ENCODE results near the gene GPN1.
A peak's percentile ranks its signal among the peaks of the same experiment; 100 is the strongest.
"Not testable (repeated sequence)": the region's sequence is repeated elsewhere in the genome, so short reads cannot be mapped to it uniquely, and the experiment has no call there.

The GPN1 gene

GRCh38 chr2:27628767-27629709 is at the start of gene GPN1, which contains the start of gene CCDC121:
Gene GPN1, plus strand, starts transcription at chr2:27629050. Its CDS starts 9 bp downstream, at chr2:27629059.
Gene CCDC121, minus strand, starts transcription at chr2:27629012. Its CDS starts 1,213 bp downstream, at chr2:27627799.
- peak; percentile 89 for DNase-seq (ENCODE audit: low read depth)

DNA sequence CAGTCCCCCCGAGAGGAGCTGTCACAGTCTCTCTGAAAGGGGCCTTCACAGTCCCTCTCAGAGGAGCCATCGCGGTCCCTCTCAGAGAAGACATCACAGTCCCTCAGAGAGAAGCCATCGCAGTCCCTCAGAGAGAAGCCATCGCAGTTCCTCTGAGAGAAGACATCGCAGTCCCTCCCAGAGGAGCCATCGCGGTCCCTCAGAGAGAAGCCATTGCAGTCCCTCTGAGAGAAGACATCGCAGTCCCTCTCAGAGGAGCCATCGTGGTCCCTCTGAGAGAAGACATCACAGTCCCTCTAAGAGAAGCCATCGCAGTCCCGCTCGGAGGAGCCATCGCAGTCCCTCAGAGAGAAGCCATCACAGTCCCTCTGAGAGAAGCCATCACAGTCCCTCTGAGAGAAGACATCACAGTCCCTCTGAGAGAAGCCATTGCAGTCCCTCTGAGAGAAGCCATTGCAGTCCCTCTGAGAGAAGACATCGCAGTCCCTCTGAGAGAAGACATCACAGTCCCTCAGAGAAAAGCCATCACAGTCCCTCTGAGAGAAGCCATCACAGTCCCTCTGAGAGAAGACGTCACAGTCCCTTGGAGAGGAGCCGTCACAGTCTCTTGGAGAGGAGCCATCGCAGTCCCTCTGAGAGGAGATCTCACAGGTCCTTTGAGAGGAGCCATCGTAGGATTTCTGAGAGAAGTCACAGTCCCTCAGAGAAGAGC is 47.3 kb upstream of the GPN1 start:
- no peak for DNase-seq (ENCODE audit: low read depth)

DNA sequence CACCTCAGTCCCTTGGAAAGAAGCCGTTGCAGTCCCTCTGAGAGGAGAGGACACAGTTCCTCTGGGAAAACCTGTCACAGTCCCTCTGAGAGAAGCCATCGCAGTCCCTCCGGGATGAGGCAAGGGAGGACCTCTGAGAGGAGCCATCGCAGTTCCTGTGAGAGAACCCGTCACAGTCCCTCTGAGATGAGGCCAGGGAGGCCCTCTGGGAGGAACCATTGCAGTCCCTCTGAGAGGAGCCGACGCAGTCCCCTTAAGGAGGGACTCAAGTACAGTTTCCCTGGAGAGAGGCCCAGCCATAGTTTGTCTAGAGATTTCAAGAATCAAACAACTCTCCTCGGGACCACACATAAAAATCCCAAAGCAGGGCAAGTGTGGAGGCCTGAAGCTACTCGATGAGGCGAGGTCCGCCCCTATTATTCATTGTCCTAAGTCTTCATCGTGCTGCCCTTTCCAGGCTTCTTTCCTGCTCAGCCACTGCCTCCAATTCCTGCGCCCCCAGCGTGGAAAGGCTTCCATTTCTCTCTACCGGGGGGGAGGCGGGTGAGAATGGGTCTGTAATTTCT is 46.6 kb upstream of the GPN1 start:
- no peak for DNase-seq (ENCODE audit: low read depth)

DNA sequence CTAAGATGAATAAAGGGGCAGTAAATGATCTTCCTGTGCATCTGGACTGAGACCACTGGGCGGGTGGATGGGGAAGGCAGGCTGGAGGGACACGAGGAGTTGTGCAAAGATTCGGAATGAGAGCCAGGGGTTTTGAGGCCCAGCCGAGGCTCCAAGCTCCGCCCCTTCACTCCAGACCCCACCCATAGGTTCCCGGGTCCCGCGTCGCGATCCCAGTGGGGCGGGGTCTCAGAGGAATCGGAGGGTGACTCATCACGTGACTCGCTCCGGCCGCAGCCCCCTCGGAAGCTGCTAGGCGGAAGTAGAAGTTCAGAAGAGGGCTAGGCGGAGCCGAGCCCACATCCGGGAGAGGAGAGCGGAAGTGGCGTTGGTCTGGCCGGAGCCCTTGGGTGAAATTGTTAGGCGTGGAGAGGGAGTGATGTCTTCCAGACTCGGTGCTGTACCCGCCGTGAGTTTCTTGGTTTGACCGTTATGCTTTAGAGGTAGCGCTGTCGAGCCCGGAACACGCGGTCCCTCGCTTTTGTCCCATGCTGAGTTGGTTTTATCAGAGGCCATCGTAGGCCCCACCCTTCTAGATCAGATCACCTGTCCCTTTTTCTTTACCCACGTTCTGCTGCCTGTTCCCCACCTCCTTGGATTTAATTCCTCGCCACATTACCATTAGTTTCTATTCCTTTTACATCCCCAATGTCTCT is 46.0 kb upstream of the GPN1 start, which contains the start of gene ZNF512:
Gene ZNF512 (plus strand): TSS at position 348 of the 695 bp plus-strand sequence. CDS start 71 bp downstream, at position 419.
- peak; percentile 59 for DNase-seq (ENCODE audit: low read depth)

DNA sequence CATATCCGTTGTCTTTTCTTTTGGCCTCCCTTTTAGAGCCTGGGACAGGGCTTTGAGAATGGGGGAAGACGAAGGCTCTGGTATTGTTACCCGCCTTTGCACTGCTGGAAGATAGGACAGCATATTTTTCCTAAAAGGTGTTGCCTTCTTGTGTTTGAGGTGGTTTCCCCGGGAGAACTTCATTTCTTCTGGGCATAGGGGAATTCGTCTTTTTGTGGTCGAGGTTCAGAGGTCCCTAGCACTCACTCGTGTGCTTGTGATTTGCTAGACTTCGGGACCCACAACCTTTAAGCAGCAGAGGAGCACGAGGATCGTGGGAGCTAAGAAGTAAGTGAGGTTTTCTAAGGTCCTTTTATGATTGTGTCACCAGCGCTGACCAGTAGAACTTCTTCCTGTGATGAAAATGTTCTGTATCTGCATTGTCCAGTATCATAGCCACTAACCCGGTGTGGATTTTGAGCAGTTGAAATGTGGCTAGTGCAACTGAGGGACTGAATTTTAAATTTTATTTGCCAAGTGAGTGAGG is 45.4 kb upstream of the GPN1 start:
- no peak for DNase-seq (ENCODE audit: low read depth)

DNA sequence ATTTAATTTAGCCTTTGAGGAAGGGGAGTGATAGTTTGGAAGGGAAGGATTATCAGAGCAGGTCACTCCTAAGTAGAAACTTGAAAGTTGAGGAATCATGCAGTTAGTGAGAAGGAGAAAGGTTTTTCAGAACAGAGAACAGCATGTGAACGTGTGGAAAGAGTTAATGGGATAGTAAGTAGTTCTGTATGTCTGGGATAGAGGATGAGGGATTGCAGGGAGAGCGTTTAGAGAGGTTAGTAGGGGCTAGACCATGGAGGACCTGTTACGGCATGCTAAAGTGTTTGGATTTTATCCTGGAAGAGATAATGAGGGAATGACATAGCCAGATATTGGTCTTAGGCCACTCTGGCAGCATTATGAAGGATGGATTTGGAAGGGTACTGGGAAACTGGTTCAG is 44.3 kb upstream of the GPN1 start:
- no peak for DNase-seq (ENCODE audit: low read depth)

DNA sequence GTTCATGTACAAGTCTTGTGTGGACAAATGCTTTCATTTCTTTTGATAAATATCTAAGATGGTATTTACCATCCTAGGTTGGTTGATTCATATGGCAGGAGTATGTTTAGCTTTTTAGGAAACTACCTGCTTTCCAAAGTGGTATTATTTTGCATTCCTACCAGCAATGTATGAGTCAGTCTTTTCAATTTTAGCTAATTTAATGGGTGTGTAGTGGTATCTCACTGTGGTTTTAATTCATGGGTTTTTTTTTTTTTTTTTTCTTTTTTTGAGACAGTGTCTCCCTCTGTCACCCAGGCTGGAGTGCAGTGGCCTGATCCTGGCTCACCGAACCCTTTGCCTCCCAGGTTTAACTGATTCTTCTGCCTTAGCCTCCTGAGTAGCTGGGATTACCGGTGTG is 41.8 kb upstream of the GPN1 start:
- no peak for DNase-seq (ENCODE audit: low read depth)

- no peak for DNase-seq (ENCODE audit: low read depth)
Measured at GRCh38 chr2:27588308-27588707, 40.5 kb upstream of the GPN1 start.

DNA sequence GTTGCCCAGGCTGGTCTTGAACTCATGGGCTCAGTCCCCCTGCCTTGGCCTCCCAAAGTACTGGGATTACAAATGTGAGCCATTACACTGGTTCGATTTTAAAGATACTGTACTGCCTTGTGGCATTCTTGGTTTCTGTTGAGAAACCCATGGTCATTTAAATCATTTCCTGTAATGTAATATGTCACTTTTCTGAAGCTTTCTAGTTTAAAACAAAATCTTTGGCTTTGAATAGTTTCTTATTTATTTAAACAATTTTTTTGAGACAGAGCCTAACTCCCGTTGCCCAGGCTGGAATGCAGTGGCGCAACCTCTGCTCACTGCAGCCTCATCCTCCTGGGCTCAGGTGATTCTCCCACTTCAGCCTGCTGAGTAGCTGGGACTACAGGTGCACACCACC is 37.1 kb upstream of the GPN1 start:
- no peak for DNase-seq (ENCODE audit: low read depth)

- DNase-seq (ENCODE audit: low read depth): no peak
Measured at GRCh38 chr2:27593240-27593639, 35.6 kb upstream of the GPN1 start.

DNA sequence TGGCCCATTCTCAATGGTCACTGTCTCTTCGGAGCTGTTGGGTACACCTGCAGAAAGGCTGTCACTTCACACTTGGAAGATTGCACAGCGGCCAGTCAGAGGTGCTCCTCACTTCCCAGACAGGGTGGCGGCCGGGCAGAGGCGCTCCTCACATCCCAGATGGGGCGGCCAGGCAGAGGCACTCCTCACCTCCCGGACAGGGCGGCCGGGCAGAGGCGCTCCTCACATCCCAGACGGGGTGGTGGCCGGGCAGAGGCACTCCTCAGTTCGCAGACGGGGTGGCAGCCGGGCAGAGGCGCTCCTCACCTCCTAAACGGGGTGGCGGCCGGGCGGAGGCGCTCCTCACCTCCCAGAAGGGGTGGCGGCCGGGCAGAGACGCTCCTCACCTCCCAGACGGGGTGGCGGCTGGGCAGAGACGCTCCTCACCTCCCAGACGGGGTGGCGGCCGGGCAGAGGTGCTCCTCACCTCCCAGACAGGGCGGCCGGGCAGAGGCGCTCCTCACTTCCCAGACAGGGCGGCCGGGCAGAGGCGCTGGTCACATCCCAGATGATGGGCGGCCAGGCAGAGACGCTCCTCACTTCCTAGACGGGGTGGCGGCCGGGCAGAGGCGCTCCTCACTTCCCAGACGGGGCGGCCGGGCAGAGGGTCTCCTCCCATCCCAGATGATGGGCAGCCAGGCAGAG is 34.7 kb upstream of the GPN1 start:
- not testable (repeated sequence) for DNase-seq (ENCODE audit: low read depth)

DNA sequence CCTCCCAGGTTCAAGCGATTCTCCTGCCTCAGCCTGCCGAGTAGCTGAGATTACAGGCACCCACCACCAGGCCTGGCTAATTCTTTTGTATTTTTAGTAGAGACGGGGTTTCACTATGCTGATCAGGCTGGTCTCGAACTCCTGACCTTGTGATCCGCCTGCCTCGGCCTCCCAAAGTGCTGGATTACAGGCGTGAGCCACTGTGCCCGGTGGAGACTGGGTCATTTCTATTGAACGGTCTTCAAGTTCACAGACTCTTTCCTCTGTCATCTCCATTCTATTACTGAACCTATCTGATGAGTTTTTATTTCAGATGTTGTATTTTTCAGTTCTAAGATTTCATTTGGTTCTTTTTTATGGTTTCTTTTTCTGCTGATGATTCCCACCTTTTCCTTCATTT is 33.4 kb upstream of the GPN1 start:
- not testable (repeated sequence) for DNase-seq (ENCODE audit: low read depth)

- no peak for DNase-seq (ENCODE audit: low read depth)
Measured at GRCh38 chr2:27596627-27597026, 32.2 kb upstream of the GPN1 start.

GRCh38 chr2:27606611-27607010 is 22.2 kb upstream of the GPN1 start:
- no peak for DNase-seq (ENCODE audit: low read depth)

GRCh38 chr2:27613985-27614384 is 14.9 kb upstream of the GPN1 start:
- no peak for DNase-seq (ENCODE audit: low read depth)

- DNase-seq (ENCODE audit: low read depth): no peak
Measured at GRCh38 chr2:27615316-27615715, 13.5 kb upstream of the GPN1 start.

DNA sequence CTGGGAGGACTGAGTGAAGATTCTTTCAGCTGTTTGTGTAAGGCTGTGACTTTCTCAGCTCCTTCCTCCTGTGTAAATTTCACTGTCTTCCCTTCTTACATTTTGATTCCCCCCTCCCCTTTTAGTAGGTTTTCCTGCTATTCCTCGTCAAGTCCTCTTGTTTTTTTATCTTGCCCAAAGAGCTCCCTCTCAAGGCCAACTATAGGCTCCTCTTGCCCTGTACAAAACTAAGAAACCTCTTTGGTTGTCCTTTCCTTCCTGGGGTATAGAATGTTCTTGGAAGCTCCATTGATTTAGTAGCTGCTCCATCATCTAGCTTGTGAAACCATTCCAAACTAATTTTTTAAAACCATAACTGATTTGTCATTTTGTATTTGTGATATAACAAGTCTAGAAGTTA is 7.3 kb upstream of the GPN1 start:
- no peak for DNase-seq (ENCODE audit: low read depth)

GRCh38 chr2:27622921-27623384 is 5.9 kb upstream of the GPN1 start:
- no peak for DNase-seq (ENCODE audit: low read depth)

DNA sequence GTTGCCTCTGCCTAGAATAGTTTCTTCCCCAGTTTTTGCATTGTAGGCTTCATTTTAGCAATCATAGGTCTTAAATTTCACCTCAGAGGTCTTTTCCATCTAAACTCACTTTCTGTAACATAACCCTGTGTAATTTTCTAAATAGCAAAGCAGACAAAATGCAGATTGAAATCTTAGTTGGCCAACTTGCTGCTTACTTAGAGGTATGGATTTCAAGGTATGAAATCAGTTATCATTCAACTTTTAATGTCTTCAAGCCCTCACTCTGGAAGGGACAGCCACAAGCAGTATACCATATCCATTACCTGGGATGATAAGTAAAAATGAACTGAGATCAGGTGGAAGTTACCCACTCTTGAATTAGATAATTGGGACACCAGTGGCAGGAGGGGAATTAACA is 3.9 kb upstream of the GPN1 start:
- DNase-seq (ENCODE audit: low read depth): no peak

DNA sequence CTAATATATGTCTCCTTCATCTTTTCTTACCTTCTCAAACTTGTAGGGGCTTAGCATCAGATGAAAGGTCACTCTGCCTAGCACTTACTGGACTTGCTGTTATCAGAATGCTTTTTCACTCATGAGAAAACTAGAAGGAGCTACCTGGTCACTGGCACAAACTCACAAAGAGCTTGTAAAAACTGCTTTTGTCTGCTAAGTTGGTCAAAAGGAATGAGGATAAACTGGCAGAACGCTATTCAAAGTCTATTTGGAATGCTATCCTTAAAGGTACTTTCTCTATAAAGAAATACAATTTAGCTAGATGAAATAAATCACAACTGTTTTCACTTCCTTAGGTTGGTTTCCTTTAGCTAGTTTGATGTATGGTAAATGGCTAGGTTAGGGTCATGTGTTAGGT is 2.5 kb upstream of the GPN1 start:
- DNase-seq (ENCODE audit: low read depth): not testable (repeated sequence)

DNA sequence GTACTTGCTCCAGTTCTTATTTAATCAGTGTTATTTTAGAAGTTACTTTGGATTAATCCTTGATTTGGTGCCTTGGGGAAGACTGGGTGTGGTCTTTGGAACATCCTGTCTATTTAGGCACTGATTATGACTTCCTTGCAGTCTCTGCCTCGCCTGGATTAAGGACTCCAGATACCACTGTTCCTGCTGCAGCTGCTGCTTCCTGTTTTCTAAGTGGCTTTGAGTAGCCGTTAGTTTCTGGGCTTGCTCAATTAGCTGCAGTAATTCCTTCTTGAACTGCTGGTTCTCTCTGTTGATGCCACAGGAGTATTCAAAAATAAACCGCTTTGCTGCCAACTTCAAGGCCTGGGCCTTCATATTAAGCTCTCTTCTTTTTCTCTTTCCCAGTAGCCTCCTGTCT is 1.9 kb upstream of the GPN1 start:
- not testable (repeated sequence) for DNase-seq (ENCODE audit: low read depth)
